HepG2 (cell line): Measurements from ENCODE around the gene BBS4. TPM values are rescaled to one million over a fixed set of nuclear protein-coding genes. Genes with fewer than 3 reads are reported as not detected.

ENCODE experiments used
- FOXK2 ChIP-seq: fragments of 450-650 bp; IDR thresholded peaks from 2 replicates; pipeline ENCODE4 v1.6.1; 2016
- GFI1 ChIP-seq: sonication (generic); formaldehyde crosslinking; IDR thresholded peaks from 2 replicates; pipeline ENCODE4 v1.5.0; 2020; ENCODE audit warnings: missing genetic modification reagents, mild to moderate bottlenecking, borderline replicate concordance
- HIVEP1 ChIP-seq: sonication (generic); formaldehyde crosslinking; IDR thresholded peaks from 2 replicates; pipeline ENCODE4 v1.4.0; 2020; ENCODE audit warnings: mild to moderate bottlenecking, missing genetic modification reagents
- MBNL3 ChIP-seq: fragments of 250-450 bp; sonication (Bioruptor Pico); conservative IDR thresholded peaks from 2 replicates; pipeline ENCODE4 v1.8.0; 2022; ENCODE audit warnings: mild to moderate bottlenecking, inconsistent platforms
- ONECUT2 ChIP-seq: sonication (generic); formaldehyde crosslinking; IDR thresholded peaks from 2 replicates; pipeline ENCODE4 v1.4.0; 2020; ENCODE audit warnings: missing genetic modification reagents
- PHF21A ChIP-seq: sonication (generic); formaldehyde crosslinking; IDR thresholded peaks from 2 replicates; pipeline ENCODE4 v1.5.0; 2020; ENCODE audit warnings: mild to moderate bottlenecking, missing genetic modification reagents
- RAD21 ChIP-seq: fragments of 450-650 bp; formaldehyde crosslinking; IDR thresholded peaks from 2 replicates; pipeline ENCODE4 v1.5.0; 2020; ENCODE audit warnings: mild to moderate bottlenecking
- RAD51 ChIP-seq: fragments of 450-650 bp; IDR thresholded peaks from 2 replicates; pipeline ENCODE4 v1.6.1; 2016; ENCODE audit warnings: borderline replicate concordance
- SETDB1 ChIP-seq: sonication (generic); formaldehyde crosslinking; IDR thresholded peaks from 2 replicates; pipeline ENCODE4 v1.5.1; 2020; ENCODE audit warnings: missing genetic modification reagents, mild to moderate bottlenecking, borderline replicate concordance
- SOX13 ChIP-seq, 3 experiments: fragments of 450-650 bp in 1 of 3; sonication (generic) in 1 of 3; formaldehyde crosslinking in 1 of 3; IDR thresholded peaks in 2 of 3; conservative IDR thresholded peaks in 1 of 3; 2 replicates each; pipeline versions ENCODE4 v1.5.0 to v1.6.1; 2016 to 2020; ENCODE audit warnings: antibody characterized with exemption in 1 of 3, mild to moderate bottlenecking in 1 of 3, missing compliant biosample characterization in 1 of 3, missing genetic modification reagents in 1 of 3, moderate library complexity in 1 of 3
- SRY ChIP-seq: sonication (generic); formaldehyde crosslinking; IDR thresholded peaks from 2 replicates; pipeline ENCODE4 v1.8.0; 2022; ENCODE audit warnings: mild to moderate bottlenecking, missing genetic modification reagents
- ZBTB3 ChIP-seq: sonication (generic); formaldehyde crosslinking; IDR thresholded peaks from 2 replicates; pipeline ENCODE4 v1.4.0; 2020; ENCODE audit warnings: low read depth, mild to moderate bottlenecking, moderate library complexity, missing genetic modification reagents, borderline replicate concordance
- ZFP41 ChIP-seq: sonication (generic); formaldehyde crosslinking; IDR thresholded peaks from 2 replicates; pipeline ENCODE4 v1.4.0; 2020; ENCODE audit warnings: mild to moderate bottlenecking, missing genetic modification reagents, borderline replicate concordance
- ZNF138 ChIP-seq: sonication (generic); formaldehyde crosslinking; IDR thresholded peaks from 2 replicates; pipeline ENCODE4 v1.5.0; 2020; ENCODE audit warnings: mild to moderate bottlenecking, low read depth, missing genetic modification reagents
- ZNF329 ChIP-seq: sonication (generic); formaldehyde crosslinking; IDR thresholded peaks from 2 replicates; pipeline ENCODE4 v1.9.0; 2021; ENCODE audit warnings: low read depth, mild to moderate bottlenecking, missing genetic modification reagents
- ZNF430 ChIP-seq: sonication (generic); formaldehyde crosslinking; IDR thresholded peaks from 2 replicates; pipeline ENCODE4 v1.9.0; 2021; ENCODE audit warnings: mild to moderate bottlenecking, missing genetic modification reagents
- ZNF496 ChIP-seq: sonication (generic); formaldehyde crosslinking; IDR thresholded peaks from 2 replicates; pipeline ENCODE4 v1.8.1; 2023; ENCODE audit warnings: mild to moderate bottlenecking, moderate library complexity, missing genetic modification reagents; ENCODE audit not compliant: insufficient replicate concordance
- ZNF598 ChIP-seq: sonication (generic); formaldehyde crosslinking; IDR thresholded peaks from 2 replicates; pipeline ENCODE4 v1.5.1; 2020; ENCODE audit warnings: mild to moderate bottlenecking, missing genetic modification reagents, borderline replicate concordance
- ZNF652 ChIP-seq: IDR thresholded peaks from 2 replicates; pipeline ENCODE4 v1.6.1; 2016; ENCODE audit warnings: low read depth, borderline replicate concordance
- ZNF7 ChIP-seq: IDR thresholded peaks from 2 replicates; pipeline ENCODE4 v1.6.1; 2016; ENCODE audit warnings: missing biosample characterization, missing genetic modification reagents
- ZNF709 ChIP-seq: sonication (generic); formaldehyde crosslinking; IDR thresholded peaks from 2 replicates; pipeline ENCODE4 v1.5.0; 2020; ENCODE audit warnings: mild to moderate bottlenecking, missing genetic modification reagents
- polyA plus RNA-seq, 8 experiments: library from polyadenylated mRNA; depleted of rRNA in 3 of 8; stranded (reverse) in 7 of 8; unstranded in 1 of 8; fragments of >200 nt; fragmentation: Illumina TruSeq in 4 of 8; extraction: Trizol in 4 of 8; gene quantifications; 2 replicates each; pipeline versions ENCODE4 v1.2.1 to v1.2.3, GENCODE V29; 2011 to 2016; ENCODE audit warnings: low read depth in 4 of 8, missing spikeins in 1 of 8, mixed read lengths in 1 of 8; ENCODE audit not compliant: insufficient read depth in 1 of 8
- total RNA-seq, 5 experiments: library from RNA; depleted of rRNA; stranded (reverse); fragments of >200 nt; fragmentation: Illumina TruSeq; extraction: Trizol; gene quantifications; 2 replicates each; pipeline ENCODE4 v1.2.3, GENCODE V29; 2016; ENCODE audit warnings: low read depth in 1 of 5
- TF ChIP-seq, protein P1 (sequence below): sonication (generic); formaldehyde crosslinking; IDR thresholded peaks from 2 replicates; pipeline ENCODE4 v1.4.0; 2020; ENCODE audit warnings: low read depth, mild to moderate bottlenecking, missing genetic modification reagents
- TF ChIP-seq, protein P2 (sequence below), 2 experiments: sonication (generic) in 1 of 2; formaldehyde crosslinking in 1 of 2; IDR thresholded peaks; 2 replicates each; pipeline versions ENCODE4 v1.5.1 to v1.6.1; 2011 to 2020; ENCODE audit warnings: borderline replicate concordance in 1 of 2, low read depth in 1 of 2, low read length in 1 of 2, mild to moderate bottlenecking in 1 of 2, missing genetic modification reagents in 1 of 2, moderate library complexity in 1 of 2
- TF ChIP-seq, protein P3 (sequence below): sonication (generic); formaldehyde crosslinking; IDR thresholded peaks from 2 replicates; pipeline ENCODE4 v1.8.0; 2023; ENCODE audit warnings: mild to moderate bottlenecking, missing genetic modification reagents

Gene BBS4
- total and polyA plus RNA-seq, 2 of the 13 experiments (the other 11 are each of a cell fraction or from before 2014, with no cell fraction given), result 16.0 to 21.3 TPM

DNA sequence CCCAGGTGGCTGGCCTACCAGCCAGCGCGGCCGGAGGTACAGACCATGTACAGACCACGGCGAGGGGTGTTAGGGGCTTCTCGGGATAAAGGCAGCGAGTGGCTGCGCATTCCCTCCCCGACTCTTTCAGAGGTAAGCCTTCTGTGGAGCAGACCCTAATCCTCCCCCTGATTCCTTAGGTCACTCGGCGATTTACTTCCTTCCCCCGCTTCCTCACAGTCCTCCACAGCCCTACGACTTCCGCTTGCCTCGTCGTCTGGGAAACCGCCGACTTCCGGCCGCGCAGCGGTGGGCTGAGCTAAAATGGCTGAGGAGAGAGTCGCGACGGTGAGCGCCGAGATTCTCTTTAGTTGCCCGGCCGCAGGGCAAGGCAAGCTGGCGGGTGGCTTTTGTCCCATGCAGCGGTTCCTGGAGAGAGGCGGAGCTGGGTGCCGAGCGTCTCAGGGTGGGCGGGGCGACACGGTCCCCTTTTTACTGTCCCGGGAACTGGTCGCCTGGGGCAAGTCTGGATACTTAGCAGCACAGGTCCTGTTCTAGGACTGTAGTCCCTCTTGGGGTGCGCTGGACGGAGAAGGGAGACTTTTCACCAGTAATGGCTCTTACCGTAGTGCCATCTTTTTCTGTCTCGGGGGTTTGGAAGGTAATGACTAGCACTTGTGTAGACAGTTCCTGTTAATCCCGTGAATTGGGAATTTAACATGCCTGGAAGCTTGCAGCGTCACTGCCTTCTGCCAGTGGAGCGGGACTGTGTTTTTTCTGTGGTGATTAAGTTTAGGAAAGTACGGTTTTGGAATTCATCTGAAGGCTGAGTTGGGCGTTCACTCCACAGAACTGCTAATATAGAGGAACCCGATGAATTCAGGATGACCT is at the start of gene BBS4, which contains the start of gene HIGD2B (continued):
- TF ChIP-seq, protein P1, sequence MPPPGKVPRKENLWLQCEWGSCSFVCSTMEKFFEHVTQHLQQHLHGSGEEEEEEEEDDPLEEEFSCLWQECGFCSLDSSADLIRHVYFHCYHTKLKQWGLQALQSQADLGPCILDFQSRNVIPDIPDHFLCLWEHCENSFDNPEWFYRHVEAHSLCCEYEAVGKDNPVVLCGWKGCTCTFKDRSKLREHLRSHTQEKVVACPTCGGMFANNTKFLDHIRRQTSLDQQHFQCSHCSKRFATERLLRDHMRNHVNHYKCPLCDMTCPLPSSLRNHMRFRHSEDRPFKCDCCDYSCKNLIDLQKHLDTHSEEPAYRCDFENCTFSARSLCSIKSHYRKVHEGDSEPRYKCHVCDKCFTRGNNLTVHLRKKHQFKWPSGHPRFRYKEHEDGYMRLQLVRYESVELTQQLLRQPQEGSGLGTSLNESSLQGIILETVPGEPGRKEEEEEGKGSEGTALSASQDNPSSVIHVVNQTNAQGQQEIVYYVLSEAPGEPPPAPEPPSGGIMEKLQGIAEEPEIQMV (CRISPR knock-in tag), result peak; percentile 13; the same call in 1 of the 2 replicates
- TF ChIP-seq ZNF598 (CRISPR knock-in tag) (no peak), ZNF709 (no peak; the same call in 1 of the 2 replicates), ONECUT2 (CRISPR knock-in tag) (no peak), SOX13 (IDR thresholded peaks at IDR 0.05) (peak; percentile 24; the same call in 1 of the 2 replicates), SOX13 (CRISPR knock-in tag; conservative IDR thresholded peaks at IDR 0.05 in 1 of 2, IDR thresholded peaks at IDR 0.05 in 1 of 2) (no peak; a peak in 1 of 4 replicates), HIVEP1 (CRISPR knock-in tag) (no peak), ZBTB3 (no peak), ZNF652 (CRISPR knock-in tag) (no peak), MBNL3 (CRISPR knock-in tag) (no peak), RAD21 (CRISPR knock-in tag) (no peak), ZNF430 (CRISPR knock-in tag) (peak; percentile 81; the same call in 1 of the 2 replicates), PHF21A (CRISPR knock-in tag) (peak; percentile 86), GFI1 (CRISPR knock-in tag) (no peak), FOXK2 (no peak), SETDB1 (CRISPR knock-in tag) (no peak), ZNF329 (CRISPR knock-in tag) (0 out of 2 replicates have a peak, but pooled peaks have one; percentile 42), ZNF138 (CRISPR knock-in tag) (no peak; the same call in 1 of the 2 replicates), RAD51 (no peak), SRY (CRISPR knock-in tag) (0 out of 2 replicates have a peak, but pooled peaks have one; percentile 66), ZNF7 (CRISPR knock-in tag) (no peak), ZFP41 (CRISPR knock-in tag) (no peak), ZNF496 (CRISPR knock-in tag) (no peak)
- TF ChIP-seq, protein P2, sequence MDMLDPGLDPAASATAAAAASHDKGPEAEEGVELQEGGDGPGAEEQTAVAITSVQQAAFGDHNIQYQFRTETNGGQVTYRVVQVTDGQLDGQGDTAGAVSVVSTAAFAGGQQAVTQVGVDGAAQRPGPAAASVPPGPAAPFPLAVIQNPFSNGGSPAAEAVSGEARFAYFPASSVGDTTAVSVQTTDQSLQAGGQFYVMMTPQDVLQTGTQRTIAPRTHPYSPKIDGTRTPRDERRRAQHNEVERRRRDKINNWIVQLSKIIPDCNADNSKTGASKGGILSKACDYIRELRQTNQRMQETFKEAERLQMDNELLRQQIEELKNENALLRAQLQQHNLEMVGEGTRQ (IDR thresholded peaks at IDR 0.05; ENCODE audit: low read depth, low read length), result no peak
- TF ChIP-seq, protein P2 (CRISPR knock-in tag; IDR thresholded peaks at IDR 0.05; ENCODE audit: borderline replicate concordance), result 0 out of 2 replicates have a peak, but pooled peaks have one; percentile 24
- TF ChIP-seq, protein P3, sequence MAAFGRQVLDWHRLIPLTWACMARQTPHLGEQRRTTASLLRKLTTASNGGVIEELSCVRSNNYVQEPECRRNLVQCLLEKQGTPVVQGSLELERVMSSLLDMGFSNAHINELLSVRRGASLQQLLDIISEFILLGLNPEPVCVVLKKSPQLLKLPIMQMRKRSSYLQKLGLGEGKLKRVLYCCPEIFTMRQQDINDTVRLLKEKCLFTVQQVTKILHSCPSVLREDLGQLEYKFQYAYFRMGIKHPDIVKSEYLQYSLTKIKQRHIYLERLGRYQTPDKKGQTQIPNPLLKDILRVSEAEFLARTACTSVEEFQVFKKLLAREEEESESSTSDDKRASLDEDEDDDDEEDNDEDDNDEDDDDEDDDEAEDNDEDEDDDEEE, result peak; percentile 4; the same call in 1 of the 2 replicates
